ENCODE data around the gene RGMA.

Gene RGMA

DNA sequence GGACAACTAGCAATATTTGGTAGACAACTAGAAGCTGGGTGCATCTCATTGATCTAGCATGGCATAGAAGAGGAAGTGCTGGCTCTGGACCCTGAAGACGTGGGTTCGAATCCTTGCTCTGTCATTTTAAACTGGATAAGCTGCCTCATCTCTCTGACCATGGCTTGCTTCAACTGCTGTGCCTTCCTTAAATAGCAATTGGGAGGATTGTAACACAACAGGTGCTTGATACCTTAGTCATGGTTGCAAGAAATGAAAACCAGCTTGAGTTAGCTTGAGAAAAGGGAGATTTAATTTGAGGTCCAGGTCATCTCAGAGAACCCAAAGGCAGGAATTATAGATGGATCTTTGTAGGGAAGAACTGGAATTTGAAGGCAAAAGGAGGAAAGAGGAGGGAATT lies 14.8 kb upstream of the RGMA start:
- H3K4me3 ChIP-seq (ENCODE audit: insufficient read depth, low read depth, low read length, poor library complexity, severe bottlenecking): no peak overlapping the region
- no peaks in the 10 kb centered on the region for H3K9me3 ChIP-seq (ENCODE audit: control insufficient read depth, low read length)
- peaks cover 6% of the 10 kb centered on the region for H3K27me3 ChIP-seq (replicated peaks; ENCODE audit: control insufficient read depth, insufficient read depth, low read length, poor library complexity, severe bottlenecking)
- H3K27ac ChIP-seq (ENCODE audit: insufficient read depth, low read length, poor library complexity, severe bottlenecking): no peak overlapping the region
- DNase-seq: no peak
- H3K4me1 ChIP-seq (ENCODE audit: control insufficient read depth, insufficient read depth, low read length, poor library complexity, severe bottlenecking): no peaks in the 10 kb centered on the region
- H3K36me3 ChIP-seq (ENCODE audit: control insufficient read depth, insufficient read depth, low read length): no peaks in the 10 kb centered on the region

DNA sequence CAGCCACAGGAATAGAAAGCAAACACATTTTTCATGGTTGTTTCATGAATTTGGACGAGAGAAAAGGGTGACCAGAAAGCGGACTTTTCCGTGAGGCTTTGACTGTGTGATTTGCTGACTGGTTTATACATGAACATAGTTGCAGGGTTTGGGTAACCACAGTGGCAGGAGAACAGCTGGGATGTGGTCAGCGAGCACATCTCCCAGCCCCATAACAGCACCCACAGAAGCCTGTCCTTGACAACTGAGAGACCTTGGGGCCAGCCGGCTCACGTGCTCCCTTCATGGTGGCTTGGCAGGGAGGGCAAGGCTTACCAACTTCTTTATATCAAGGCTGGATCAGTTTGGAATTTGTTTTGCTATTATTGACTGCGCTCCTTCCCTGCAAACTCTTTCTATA lies 13.2 kb upstream of the RGMA start:
- Histone ChIP-seq H3K4me1 (ENCODE audit: control insufficient read depth, insufficient read depth, low read length, poor library complexity, severe bottlenecking) (no peaks in the 10 kb centered on the region), H3K9me3 (ENCODE audit: control insufficient read depth, low read length) (no peaks in the 10 kb centered on the region), H3K27ac (ENCODE audit: insufficient read depth, low read length, poor library complexity, severe bottlenecking) (no peak overlapping the region), H3K4me3 (ENCODE audit: insufficient read depth, low read depth, low read length, poor library complexity, severe bottlenecking) (no peak overlapping the region), H3K27me3 (replicated peaks; ENCODE audit: control insufficient read depth, insufficient read depth, low read length, poor library complexity, severe bottlenecking) (no peaks in the 10 kb centered on the region), H3K36me3 (ENCODE audit: control insufficient read depth, insufficient read depth, low read length) (no peaks in the 10 kb centered on the region)
- DNase-seq: no peak

GRCh38 chr15:93093765-93094164 lies 4.8 kb upstream of the RGMA start:
- H3K4me3 ChIP-seq (ENCODE audit: insufficient read depth, low read depth, low read length, poor library complexity, severe bottlenecking): no peak overlapping the region
- H3K9me3 ChIP-seq (ENCODE audit: control insufficient read depth, low read length): no peaks in the 10 kb centered on the region
- H3K36me3 ChIP-seq (ENCODE audit: control insufficient read depth, insufficient read depth, low read length): no peaks in the 10 kb centered on the region
- peaks cover 3% of the 10 kb centered on the region for H3K4me1 ChIP-seq (ENCODE audit: control insufficient read depth, insufficient read depth, low read length, poor library complexity, severe bottlenecking)
- DNase-seq: no peak
- H3K27ac ChIP-seq (ENCODE audit: insufficient read depth, low read length, poor library complexity, severe bottlenecking): no peak overlapping the region
- peaks cover 9% of the 10 kb centered on the region for H3K27me3 ChIP-seq (replicated peaks; ENCODE audit: control insufficient read depth, insufficient read depth, low read length, poor library complexity, severe bottlenecking)

DNA sequence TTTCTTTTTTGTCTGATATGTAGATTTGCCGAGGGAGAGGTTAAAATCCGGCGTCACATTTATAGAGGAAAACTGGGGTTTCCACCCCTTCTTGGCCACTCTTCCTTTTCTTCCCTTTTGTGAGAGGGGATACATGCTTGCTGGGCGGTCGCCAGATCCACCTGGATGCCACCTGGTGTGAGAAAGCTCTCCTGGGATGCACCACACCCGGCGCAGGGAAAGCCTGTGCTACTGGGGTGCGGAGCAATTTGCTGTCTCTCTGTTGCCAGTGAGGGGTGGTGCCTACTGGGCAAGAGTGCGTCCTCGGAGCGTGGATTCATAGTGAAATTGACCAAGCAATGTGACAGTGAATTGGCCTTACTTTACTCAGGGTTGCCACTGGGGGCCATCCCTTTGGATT lies 2.5 kb upstream of the RGMA start:
- Histone ChIP-seq H3K9me3 (ENCODE audit: control insufficient read depth, low read length) (no peaks in the 10 kb centered on the region), H3K4me1 (ENCODE audit: control insufficient read depth, insufficient read depth, low read length, poor library complexity, severe bottlenecking) (peaks cover 14% of the 10 kb centered on the region), H3K27ac (ENCODE audit: insufficient read depth, low read length, poor library complexity, severe bottlenecking) (no peak overlapping the region), H3K36me3 (ENCODE audit: control insufficient read depth, insufficient read depth, low read length) (no peaks in the 10 kb centered on the region), H3K4me3 (ENCODE audit: insufficient read depth, low read depth, low read length, poor library complexity, severe bottlenecking) (no peak overlapping the region), H3K27me3 (replicated peaks; ENCODE audit: control insufficient read depth, insufficient read depth, low read length, poor library complexity, severe bottlenecking) (peaks cover 28% of the 10 kb centered on the region)
- DNase-seq: no peak

GRCh38 chr15:93089727-93090305 lies 805 bp upstream of the RGMA start:
- Histone ChIP-seq H3K9me3 (ENCODE audit: control insufficient read depth, low read length) (no peaks in the 10 kb centered on the region), H3K36me3 (ENCODE audit: control insufficient read depth, insufficient read depth, low read length) (no peaks in the 10 kb centered on the region), H3K4me3 (ENCODE audit: insufficient read depth, low read depth, low read length, poor library complexity, severe bottlenecking) (no peak overlapping the region), H3K4me1 (ENCODE audit: control insufficient read depth, insufficient read depth, low read length, poor library complexity, severe bottlenecking) (peaks cover 14% of the 10 kb centered on the region), H3K27ac (ENCODE audit: insufficient read depth, low read length, poor library complexity, severe bottlenecking) (no peak overlapping the region), H3K27me3 (replicated peaks; ENCODE audit: control insufficient read depth, insufficient read depth, low read length, poor library complexity, severe bottlenecking) (peaks cover 28% of the 10 kb centered on the region)
- DNase-seq: no peak

- DNase-seq: no peak
- Histone ChIP-seq H3K27ac (ENCODE audit: insufficient read depth, low read length, poor library complexity, severe bottlenecking) (no peak overlapping the region), H3K9me3 (ENCODE audit: control insufficient read depth, low read length) (no peaks in the 10 kb centered on the region), H3K4me1 (ENCODE audit: control insufficient read depth, insufficient read depth, low read length, poor library complexity, severe bottlenecking) (peaks cover 14% of the 10 kb centered on the region), H3K4me3 (ENCODE audit: insufficient read depth, low read depth, low read length, poor library complexity, severe bottlenecking) (peak overlapping the region; percentile 46), H3K36me3 (ENCODE audit: control insufficient read depth, insufficient read depth, low read length) (no peaks in the 10 kb centered on the region), H3K27me3 (replicated peaks; ENCODE audit: control insufficient read depth, insufficient read depth, low read length, poor library complexity, severe bottlenecking) (peaks cover 28% of the 10 kb centered on the region)
Measured at GRCh38 chr15:93088200-93088980, 621 bp downstream of the RGMA start.

GRCh38 chr15:93087825-93088199 lies 1.2 kb downstream of the RGMA start:
- DNase-seq: peak; percentile 39 to 49 (median 44)
- H3K27me3 ChIP-seq (replicated peaks; ENCODE audit: control insufficient read depth, insufficient read depth, low read length, poor library complexity, severe bottlenecking): peaks cover 28% of the 10 kb centered on the region
- peak overlapping the region; percentile 46 for H3K4me3 ChIP-seq (ENCODE audit: insufficient read depth, low read depth, low read length, poor library complexity, severe bottlenecking)
- H3K4me1 ChIP-seq (ENCODE audit: control insufficient read depth, insufficient read depth, low read length, poor library complexity, severe bottlenecking): peaks cover 14% of the 10 kb centered on the region
- no peaks in the 10 kb centered on the region for H3K36me3 ChIP-seq (ENCODE audit: control insufficient read depth, insufficient read depth, low read length)
- H3K27ac ChIP-seq (ENCODE audit: insufficient read depth, low read length, poor library complexity, severe bottlenecking): no peak overlapping the region
- H3K9me3 ChIP-seq (ENCODE audit: control insufficient read depth, low read length): no peaks in the 10 kb centered on the region

- H3K9me3 ChIP-seq (ENCODE audit: control insufficient read depth, low read length): no peaks in the 10 kb centered on the region
- H3K36me3 ChIP-seq (ENCODE audit: control insufficient read depth, insufficient read depth, low read length): no peaks in the 10 kb centered on the region
- peaks cover 14% of the 10 kb centered on the region for H3K4me1 ChIP-seq (ENCODE audit: control insufficient read depth, insufficient read depth, low read length, poor library complexity, severe bottlenecking)
- no peak overlapping the region for H3K27ac ChIP-seq (ENCODE audit: insufficient read depth, low read length, poor library complexity, severe bottlenecking)
- no peak for DNase-seq
- no peak overlapping the region for H3K4me3 ChIP-seq (ENCODE audit: insufficient read depth, low read depth, low read length, poor library complexity, severe bottlenecking)
- peaks cover 28% of the 10 kb centered on the region for H3K27me3 ChIP-seq (replicated peaks; ENCODE audit: control insufficient read depth, insufficient read depth, low read length, poor library complexity, severe bottlenecking)
Measured at GRCh38 chr15:93086791-93087190, 2.2 kb downstream of the RGMA start.

GRCh38 chr15:93085692-93086091 lies 3.3 kb downstream of the RGMA start:
- H3K9me3 ChIP-seq (ENCODE audit: control insufficient read depth, low read length): no peaks in the 10 kb centered on the region
- peaks cover 28% of the 10 kb centered on the region for H3K27me3 ChIP-seq (replicated peaks; ENCODE audit: control insufficient read depth, insufficient read depth, low read length, poor library complexity, severe bottlenecking)
- H3K27ac ChIP-seq (ENCODE audit: insufficient read depth, low read length, poor library complexity, severe bottlenecking): no peak overlapping the region
- H3K4me1 ChIP-seq (ENCODE audit: control insufficient read depth, insufficient read depth, low read length, poor library complexity, severe bottlenecking): peaks cover 14% of the 10 kb centered on the region
- DNase-seq: no peak
- H3K4me3 ChIP-seq (ENCODE audit: insufficient read depth, low read depth, low read length, poor library complexity, severe bottlenecking): no peak overlapping the region
- no peaks in the 10 kb centered on the region for H3K36me3 ChIP-seq (ENCODE audit: control insufficient read depth, insufficient read depth, low read length)

GRCh38 chr15:93082861-93083260 lies 6.2 kb downstream of the RGMA start:
- peaks cover 10% of the 10 kb centered on the region for H3K27me3 ChIP-seq (replicated peaks; ENCODE audit: control insufficient read depth, insufficient read depth, low read length, poor library complexity, severe bottlenecking)
- H3K4me1 ChIP-seq (ENCODE audit: control insufficient read depth, insufficient read depth, low read length, poor library complexity, severe bottlenecking): peaks cover 3% of the 10 kb centered on the region
- no peak for DNase-seq
- no peaks in the 10 kb centered on the region for H3K9me3 ChIP-seq (ENCODE audit: control insufficient read depth, low read length)
- no peak overlapping the region for H3K4me3 ChIP-seq (ENCODE audit: insufficient read depth, low read depth, low read length, poor library complexity, severe bottlenecking)
- no peak overlapping the region for H3K27ac ChIP-seq (ENCODE audit: insufficient read depth, low read length, poor library complexity, severe bottlenecking)
- no peaks in the 10 kb centered on the region for H3K36me3 ChIP-seq (ENCODE audit: control insufficient read depth, insufficient read depth, low read length)
